Gastrocnemius medialis (tissue), 4 donors: ENCODE measurements around the gene TCF4. TPM values are rescaled to one million over a fixed set of nuclear protein-coding genes. Genes with fewer than 3 reads are reported as not detected.

Experiments used
- ATAC-seq, 2 donors: fragments of 150-250 bp; one replicate each; pipeline ENCODE4 v1.9.1; 2016
- DNase-seq, 2 donors: peaks; one replicate each; pipeline ENCODE4 v3.0.0-alpha.2; 2019
- H3K27ac ChIP-seq, 4 donors: fragments of 200-600 bp; sonication (generic); 1 replicate in 1 of 4; 2 replicates in 3 of 4; pipeline ENCODE4 v1.5.1; 2016 to 2018; ENCODE audit warnings: mild to moderate bottlenecking in 2 of 4, moderate library complexity in 1 of 4
- H3K27me3 ChIP-seq, 3 donors: fragments of 200-600 bp; sonication (generic) in 2 of 3; 1 replicate in 1 of 3; 2 replicates in 2 of 3; pipeline versions ENCODE4 v1.5.1 to v1.6.0; 2016 to 2019; ENCODE audit warnings: mild to moderate bottlenecking in 1 of 3, moderate library complexity in 1 of 3
- H3K36me3 ChIP-seq, 2 donors: fragments of 200-600 bp; sonication (generic) in 1 of 2; one replicate each; pipeline ENCODE4 v1.5.1; 2017 to 2018
- H3K4me1 ChIP-seq, 2 donors: fragments of 200-600 bp; sonication (generic) in 1 of 2; one replicate each; pipeline ENCODE4 v1.5.1; 2016 to 2017; ENCODE audit warnings: mild to moderate bottlenecking in 2 of 2
- H3K4me3 ChIP-seq, 4 donors: fragments of 200-600 bp; sonication (generic) in 3 of 4; 1 replicate in 1 of 4; 2 replicates in 3 of 4; pipeline ENCODE4 v1.5.1; 2016 to 2019; ENCODE audit warnings: mild to moderate bottlenecking in 2 of 4
- H3K9me3 ChIP-seq, 3 donors: fragments of 200-600 bp; sonication (generic) in 2 of 3; 1 replicate in 1 of 3; 2 replicates in 2 of 3; pipeline ENCODE4 v1.5.1; 2016 to 2019
- CTCF ChIP-seq, 5 experiments: fragments of 450-650 bp in 3 of 5; fragments of 200-600 bp in 2 of 5; sonication (generic) in 2 of 5; IDR thresholded peaks in 4 of 5; conservative IDR thresholded peaks in 1 of 5; 1 replicate in 4 of 5; 2 replicates in 1 of 5; pipeline ENCODE4 v1.5.1; 2016 to 2019; ENCODE audit warnings: antibody characterized with exemption in 5 of 5, mild to moderate bottlenecking in 3 of 5, moderate library complexity in 3 of 5
- POLR2A ChIP-seq, 2 donors: fragments of 450-650 bp; IDR thresholded peaks; one replicate each; pipeline ENCODE4 v1.6.1; 2017; ENCODE audit warnings: antibody characterized with exemption in 2 of 2, mild to moderate bottlenecking in 2 of 2, moderate library complexity in 2 of 2
- in situ Hi-C, 4 donors: fragments of 200-750 bp; cut with MboI; loops; one replicate each; pipeline versions ENCODE4 v1.15.0 to v1.8.0; 2017; ENCODE audit warnings: low sequenced_read_pairs in 4 of 4
- intact Hi-C: fragments of 100-400 bp; cut with DNase I; formaldehyde crosslinking; loops from one replicate; pipeline ENCODE4 v1.15.1; 2023; ENCODE audit warnings: low total_unique reads
- total RNA-seq, 4 donors: library from RNA; depleted of rRNA; stranded (reverse); fragments of >200 nt; gene quantifications; one replicate each; pipeline versions ENCODE4 v1.1.0 to v1.2.3, GENCODE V29; 2016

The TCF4 gene
- total RNA-seq, 4 donors from 2014 or later: 40.3 to 60.6 (median 53.6) TPM

DNA sequence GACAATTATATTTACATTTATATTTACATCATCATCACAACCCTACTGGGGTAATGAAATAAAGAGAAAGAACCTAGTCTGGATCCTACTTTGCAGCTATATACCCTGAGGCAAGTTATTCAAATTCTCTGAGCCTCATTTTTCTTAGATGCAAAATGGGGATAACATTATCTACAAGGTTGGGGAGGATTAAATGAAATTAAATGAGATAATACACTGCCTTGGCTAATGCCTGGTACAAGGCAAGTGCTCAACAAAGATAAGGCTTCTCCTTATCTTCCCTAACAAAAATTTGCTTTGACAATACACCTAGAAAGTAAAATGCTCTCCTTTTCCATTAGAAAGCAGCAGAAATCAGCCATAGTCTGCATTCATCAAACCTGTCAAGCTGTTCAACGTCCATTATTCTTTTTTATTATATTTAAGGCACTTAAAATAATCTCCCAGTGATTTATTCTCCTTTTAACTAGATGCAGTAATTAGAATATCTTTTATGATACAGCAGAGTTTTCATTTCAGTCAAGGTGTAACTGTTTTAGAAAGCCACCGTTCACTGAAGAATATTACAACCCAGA is 44.8 kb downstream of the TCF4 start:
- Histone ChIP-seq H3K4me3 (no peak overlapping the region), H3K27me3 (no peaks in the 10 kb centered on the region), H3K4me1 (peaks cover 16 to 29% of the 10 kb centered on the region in 2 donors), H3K36me3 (no peaks in the 10 kb centered on the region), H3K27ac (no peak overlapping the region), H3K9me3 (no peaks in the 10 kb centered on the region)
- DNase-seq: no peak
- no peak for ATAC-seq
- intact Hi-C loops (no loop called here), in situ Hi-C loops (no loop called here)
- TF ChIP-seq POLR2A (IDR thresholded peaks at IDR 0.05) (no peak), CTCF (IDR thresholded peaks at IDR 0.05 in 4 of 5, conservative IDR thresholded peaks at IDR 0.05 in 1 of 5) (no peak)

DNA sequence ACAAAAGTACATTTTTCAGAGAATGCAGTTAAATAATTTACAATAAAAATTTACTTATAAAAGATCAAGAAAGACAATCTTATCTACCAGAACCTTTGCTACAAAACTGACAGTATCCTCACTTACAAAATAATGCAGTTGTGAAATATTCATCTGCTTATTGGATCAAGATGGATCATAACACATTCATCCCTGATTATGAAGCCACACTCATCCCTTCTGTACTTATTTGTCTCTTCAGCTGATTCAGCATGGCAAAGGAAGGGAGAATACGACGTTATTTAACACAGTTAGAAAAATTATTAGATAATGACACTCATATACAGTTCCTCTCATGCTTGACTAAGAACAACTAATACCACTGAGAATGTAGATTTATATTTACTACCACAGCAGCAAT is 46.4 kb downstream of the TCF4 start:
- in situ Hi-C loops (no loop called here), intact Hi-C loops (no loop called here)
- Histone ChIP-seq H3K4me3 (no peak overlapping the region), H3K27ac (no peak overlapping the region), H3K9me3 (no peaks in the 10 kb centered on the region), H3K27me3 (no peaks in the 10 kb centered on the region), H3K4me1 (peaks cover 1 to 14% of the 10 kb centered on the region in 2 donors), H3K36me3 (no peaks in the 10 kb centered on the region)
- no peak for TF ChIP-seq POLR2A (IDR thresholded peaks at IDR 0.05)
- no peak for TF ChIP-seq CTCF (IDR thresholded peaks at IDR 0.05 in 4 of 5, conservative IDR thresholded peaks at IDR 0.05 in 1 of 5)
- ATAC-seq (no peak), DNase-seq (no peak)

GRCh38 chr18:55539240-55539639 is 48.8 kb downstream of the TCF4 start:
- Histone ChIP-seq H3K9me3 (no peaks in the 10 kb centered on the region), H3K36me3 (no peaks in the 10 kb centered on the region), H3K4me3 (no peak overlapping the region), H3K27ac (no peak overlapping the region), H3K4me1 (peaks cover 11 to 21% of the 10 kb centered on the region in 2 donors), H3K27me3 (no peaks in the 10 kb centered on the region)
- in situ Hi-C loops: no loop called here
- TF ChIP-seq POLR2A (IDR thresholded peaks at IDR 0.05) (no peak), CTCF (IDR thresholded peaks at IDR 0.05 in 4 of 5, conservative IDR thresholded peaks at IDR 0.05 in 1 of 5) (no peak)
- DNase-seq: no peak
- intact Hi-C loops: no loop called here
- ATAC-seq: no peak

DNA sequence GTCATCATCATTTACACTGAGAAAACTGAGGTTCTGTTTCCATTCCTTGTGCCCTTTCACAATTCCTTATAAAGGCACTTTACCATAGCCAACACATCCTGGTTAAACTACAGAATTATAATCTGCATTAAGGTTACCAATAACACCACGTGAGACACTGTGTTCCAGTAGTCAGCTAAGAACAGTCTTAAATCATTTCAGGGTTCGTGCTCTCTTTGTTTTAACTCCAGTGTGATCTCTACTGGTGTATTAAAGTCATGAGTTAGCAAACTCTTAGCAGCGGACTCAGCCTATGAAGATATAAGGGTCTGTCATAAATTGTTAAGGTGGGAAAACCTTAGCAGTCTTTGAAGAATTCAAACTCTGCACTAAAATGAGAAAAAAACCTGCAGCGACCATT is 53.0 kb downstream of the TCF4 start:
- H3K36me3 ChIP-seq: no peaks in the 10 kb centered on the region
- peaks cover 11 to 21% of the 10 kb centered on the region in 2 donors for H3K4me1 ChIP-seq
- no peak for TF ChIP-seq POLR2A (IDR thresholded peaks at IDR 0.05)
- no peak for TF ChIP-seq CTCF (IDR thresholded peaks at IDR 0.05 in 4 of 5, conservative IDR thresholded peaks at IDR 0.05 in 1 of 5)
- DNase-seq (no peak), ATAC-seq (no peak)
- no peaks in the 10 kb centered on the region for H3K27me3 ChIP-seq
- no peak overlapping the region for H3K4me3 ChIP-seq
- H3K27ac ChIP-seq: peak overlapping the region in 1 of 4 donors; percentile 24
- H3K9me3 ChIP-seq: no peaks in the 10 kb centered on the region
- intact Hi-C loops: no loop called here
- in situ Hi-C loops: no loop called here

- intact Hi-C loops: no loop called here
- no peak for ATAC-seq
These were observed 53.4 kb downstream of the TCF4 start for GRCh38 chr18:55534547-55534946.

More at GRCh38 chr18:55534547-55534946, 53.4 kb downstream of the TCF4 start:
- TF ChIP-seq POLR2A (IDR thresholded peaks at IDR 0.05): no peak
- no peak for TF ChIP-seq CTCF (IDR thresholded peaks at IDR 0.05 in 4 of 5, conservative IDR thresholded peaks at IDR 0.05 in 1 of 5)
- Histone ChIP-seq H3K27ac (no peak overlapping the region), H3K9me3 (no peaks in the 10 kb centered on the region), H3K4me3 (no peak overlapping the region), H3K4me1 (peaks cover 15 to 26% of the 10 kb centered on the region in 2 donors), H3K27me3 (no peaks in the 10 kb centered on the region), H3K36me3 (no peaks in the 10 kb centered on the region)
- in situ Hi-C loops: no loop called here
- no peak for DNase-seq
